K562 (cell line): ENCODE measurements around the gene KCTD17. TPM values are rescaled to one million over a fixed set of nuclear protein-coding genes. Genes with fewer than 3 reads are reported as not detected.

Experiments used
- ATAC-seq: fragments of 200-7000 bp; cut with Tn5 transposase; 3 replicates; pipeline ENCODE4 v1.9.1; 2020; ENCODE audit warnings: moderate library complexity
- BruUV-seq: library from RNA; stranded (reverse); fragments of 400-500 nt; replicated peaks from 2 replicates; lab custom pipeline; 2021; lab: Mats Ljungman, UMichigan
- CTCF ChIA-PET: fragments of 300-600 bp; formaldehyde crosslinking; extraction: SDS; loops from one replicate; lab custom pipeline; 2021; ENCODE audit warnings: low intra/inter-chr PET ratio; lab: Yijun Ruan, JAX
- POLR2A ChIA-PET: fragments of 300-600, 350-650 bp; sonication (Branson Sonifier 250); formaldehyde crosslinking; extraction: SDS; loops from one replicate; lab custom pipeline; 2021; ENCODE audit warnings: antibody characterized with exemption, inconsistent platforms; lab: Yijun Ruan, JAX
- DNase-seq, 4 experiments: peaks; one replicate each; pipeline versions ENCODE4 v3.0.0 to v3.0.0-alpha.2; 2011 to 2018; ENCODE audit warnings: low spot score in 3 of 4, mixed read lengths in 3 of 4; ENCODE audit errors: extremely low read depth in 1 of 4
- FAIRE-seq: peaks from 2 replicates; lab custom pipeline; 2011; peaks lifted over from hg19 to GRCh38; lab: Jason Lieb, UNC
- H2AFZ ChIP-seq: 2 replicates; pipeline ENCODE4 v1.6.0; 2011; ENCODE audit warnings: low read depth, low read length, control low read depth, inconsistent platforms
- H3K27ac ChIP-seq: fragments of 200-600 bp; 3 replicates; pipeline ENCODE4 v1.8.0; 2011; ENCODE audit warnings: low read depth, mild to moderate bottlenecking, control low read depth, inconsistent platforms, low read length, moderate library complexity, mixed read lengths; ENCODE audit errors: extremely low read depth
- H3K27me3 ChIP-seq, 2 experiments: fragments of 300-600 bp in 1 of 2; 2 replicates in 1 of 2; 3 replicates in 1 of 2; pipeline versions ENCODE4 v1.6.0 to v1.8.0; 2011; ENCODE audit warnings: inconsistent platforms in 2 of 2, low read length in 2 of 2, mild to moderate bottlenecking in 1 of 2, mixed read lengths in 1 of 2, moderate library complexity in 1 of 2; ENCODE audit not compliant: control insufficient read depth in 2 of 2, insufficient read depth in 2 of 2
- H3K36me3 ChIP-seq: fragments of 300-600 bp; 3 replicates; pipeline ENCODE4 v1.8.0; 2011; ENCODE audit warnings: mild to moderate bottlenecking, low read length, inconsistent platforms; ENCODE audit not compliant: control insufficient read depth, insufficient read depth
- H3K4me1 ChIP-seq, 2 experiments: fragments of 200-600 bp in 1 of 2; replicated peaks in 1 of 2; 2 replicates in 1 of 2; 3 replicates in 1 of 2; pipeline versions ENCODE4 v1.5.1 to v1.8.0; 2011; ENCODE audit warnings: inconsistent platforms in 2 of 2, low read length in 2 of 2, mild to moderate bottlenecking in 1 of 2, mixed read lengths in 1 of 2, moderate library complexity in 1 of 2; ENCODE audit not compliant: control insufficient read depth in 2 of 2, insufficient read depth in 2 of 2
- H3K4me2 ChIP-seq: 2 replicates; pipeline ENCODE4 v1.6.1; 2011; ENCODE audit warnings: low read length, control low read depth, inconsistent platforms, mixed read lengths; ENCODE audit not compliant: insufficient read depth
- H3K4me3 ChIP-seq: fragments of 200-600 bp; sonication (generic), shearing (Covaris generic); 2 replicates; pipeline ENCODE4 v1.5.1; 2016; ENCODE audit warnings: control low read depth, inconsistent platforms
- H3K79me2 ChIP-seq: fragments of 200-600 bp; 3 replicates; pipeline ENCODE4 v1.8.0; 2011; ENCODE audit warnings: low read length, inconsistent platforms; ENCODE audit not compliant: control insufficient read depth, insufficient read depth
- H3K9ac ChIP-seq, 2 experiments: 2 replicates each; pipeline versions ENCODE4 v1.6.0 to v1.6.1; 2011; ENCODE audit warnings: low read depth in 2 of 2, low read length in 2 of 2, control low read depth in 1 of 2, inconsistent platforms in 1 of 2, mild to moderate bottlenecking in 1 of 2, mixed read lengths in 1 of 2; ENCODE audit not compliant: insufficient read depth in 1 of 2
- H3K9me1 ChIP-seq: one replicate; pipeline ENCODE4 v1.6.0; 2011; ENCODE audit warnings: inconsistent platforms, mild to moderate bottlenecking, low read length, moderate library complexity; ENCODE audit not compliant: control insufficient read depth, insufficient read depth
- H3K9me3 ChIP-seq: replicated peaks from 2 replicates; pipeline ENCODE4 v1.5.1; 2011; ENCODE audit warnings: low read depth, low read length, inconsistent platforms; ENCODE audit not compliant: control insufficient read depth, insufficient read depth
- H4K20me1 ChIP-seq: replicated peaks from 2 replicates; pipeline ENCODE4 v1.6.1; 2011; ENCODE audit warnings: low read length, inconsistent platforms, mixed read lengths; ENCODE audit not compliant: control insufficient read depth, insufficient read depth
- ZNF407 ChIP-seq: fragments of 450-650 bp; IDR thresholded peaks from 2 replicates; pipeline ENCODE4 v1.6.1; 2016; ENCODE audit warnings: low read depth
- WGBS: fragments of 100-300 bp; shearing (Covaris generic); methylation state at CpG from one replicate; pipeline ENCODE4 v1.1.6; 2016; ENCODE audit warnings: low coverage, mixed read lengths; ENCODE audit not compliant: insufficient coverage; ENCODE audit errors: missing lambda C conversion rate; 5-methylcytosine and 5-hydroxymethylcytosine counted together
- in situ Hi-C: fragments of 300-500 bp; cut with MboI; formaldehyde crosslinking; loops from 4 replicates; pipeline ENCODE4 v1.15.0; 2018; ENCODE audit warnings: inconsistent platforms, mixed read lengths
- intact Hi-C: fragments of 100-400 bp; cut with micrococcal nuclease; formaldehyde crosslinking; loops from 2 replicates; pipeline ENCODE4 v1.14.2; 2022
- polyA plus RNA-seq, 8 experiments: library from polyadenylated mRNA; depleted of rRNA in 4 of 8; stranded (reverse) in 5 of 8; unstranded in 3 of 8; fragments of >200 nt; fragmentation: Nextera tagmentation in 2 of 8; fragmentation: Illumina TruSeq in 1 of 8; extraction: Ambion mirVana in 2 of 8; extraction: Trizol in 1 of 8; gene quantifications; 2 replicates each; pipeline versions ENCODE4 v1.2.1 to v1.2.3, GENCODE V29; 2011 to 2014; ENCODE audit warnings: inconsistent platforms in 1 of 8, missing spikeins in 1 of 8
- total RNA-seq, 7 experiments: library from RNA; depleted of rRNA in 6 of 7; stranded (reverse); fragments of >200 nt in 6 of 7; fragmentation: Illumina TruSeq in 2 of 7; extraction: Trizol in 2 of 7; gene quantifications; 2 replicates each; pipeline versions ENCODE4 v1.2.1 to v1.2.3, GENCODE V29; 2011 to 2021; ENCODE audit warnings: low replicate concordance in 1 of 7

KCTD17 gene
- total and polyA plus RNA-seq, 9 of the 15 experiments (the other 6 are each of a cell fraction or from before 2014, with no cell fraction given) = 0.22 to 0.90 (median 0.49) TPM; not detected in 2

GRCh38 chr22:37091994-37092393 lies 40.5 kb downstream of the KCTD17 start:
- no peaks in the 10 kb centered on the region for H3K79me2 ChIP-seq
- no peak for ATAC-seq
- intact Hi-C loops = no loop called here
- H3K36me3 ChIP-seq = no peaks in the 10 kb centered on the region
- H4K20me1 ChIP-seq = no peaks in the 10 kb centered on the region
- no peaks in the 10 kb centered on the region; a peak in 1 of 5 replicates for H3K4me1 ChIP-seq
- no peak overlapping the region for H2AFZ ChIP-seq
- in situ Hi-C loops = no loop called here
- BruUV-seq = no TSS peak
- WGBS = 0% methylated on average over 4 of the region's 7 CpGs
- H3K9me3 ChIP-seq = no peaks in the 10 kb centered on the region
- POLR2A ChIA-PET = no interaction called here
- CTCF ChIA-PET = no interaction called here
- no peak for DNase-seq
- no peak for TF ChIP-seq ZNF407
- peaks cover 12 to 28% of the 10 kb centered on the region in 2 experiments; a peak in 3 of 5 replicates for H3K27me3 ChIP-seq
- no peak overlapping the region for H3K4me3 ChIP-seq
- H3K27ac ChIP-seq = no peak overlapping the region
- FAIRE-seq = no peak
- no peaks in the 10 kb centered on the region for H3K9me1 ChIP-seq
- no peak overlapping the region for H3K9ac ChIP-seq
- no peak overlapping the region for H3K4me2 ChIP-seq
